ENCODE results near the gene EFNB2. TPM values are rescaled to one million over a fixed set of nuclear protein-coding genes. Genes with fewer than 3 reads are reported as not detected.

Gene EFNB2
- total and polyA plus RNA-seq, 2 donors from 2014 or later, result 12.7 to 32.8 TPM

DNA sequence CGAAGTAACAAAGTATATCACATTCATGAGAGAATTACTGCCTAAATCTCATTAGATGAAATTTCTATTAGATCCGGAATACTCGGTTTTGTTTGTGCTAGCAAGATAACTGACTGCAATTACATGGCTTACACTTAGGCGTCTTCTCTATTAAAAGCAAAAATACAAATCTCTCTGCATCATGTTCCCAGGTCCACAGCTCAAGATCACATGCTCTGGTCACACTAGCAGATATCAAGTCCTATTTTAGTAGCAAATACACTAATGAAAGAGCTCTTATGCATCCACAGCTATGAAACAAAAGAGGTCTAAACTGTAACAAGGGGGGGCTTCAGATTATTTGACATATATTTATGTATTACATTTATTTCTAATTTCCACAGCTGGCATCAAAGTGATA lies 53.5 kb downstream of the EFNB2 start:
- no peaks in the 10 kb centered on the region for H3K36me3 ChIP-seq (ENCODE audit: control insufficient read depth in 2 of 3, insufficient read depth in 3 of 3, low read length in 3 of 3)
- no peaks in the 10 kb centered on the region for H3K27me3 ChIP-seq (ENCODE audit: control insufficient read depth, insufficient read depth, low read length)
- H3K4me3 ChIP-seq (ENCODE audit: low read length in 3 of 3), result no peak overlapping the region
- H3K4me1 ChIP-seq (ENCODE audit: control insufficient read depth in 2 of 3, insufficient read depth in 2 of 3, low read depth in 1 of 3, low read length in 3 of 3), result no peaks in the 10 kb centered on the region
- no peak overlapping the region for H3K9ac ChIP-seq (ENCODE audit: low read length in 3 of 3)
- H3K27ac ChIP-seq (ENCODE audit: low read depth in 2 of 2, low read length in 2 of 2), result no peak overlapping the region
- H3K9me3 ChIP-seq (ENCODE audit: control insufficient read depth in 2 of 3, insufficient read depth in 1 of 3, low read length in 3 of 3), result no peaks in the 10 kb centered on the region
- intact Hi-C loops (cut with DNase I), result no loop called here
- TF ChIP-seq, protein P1, sequence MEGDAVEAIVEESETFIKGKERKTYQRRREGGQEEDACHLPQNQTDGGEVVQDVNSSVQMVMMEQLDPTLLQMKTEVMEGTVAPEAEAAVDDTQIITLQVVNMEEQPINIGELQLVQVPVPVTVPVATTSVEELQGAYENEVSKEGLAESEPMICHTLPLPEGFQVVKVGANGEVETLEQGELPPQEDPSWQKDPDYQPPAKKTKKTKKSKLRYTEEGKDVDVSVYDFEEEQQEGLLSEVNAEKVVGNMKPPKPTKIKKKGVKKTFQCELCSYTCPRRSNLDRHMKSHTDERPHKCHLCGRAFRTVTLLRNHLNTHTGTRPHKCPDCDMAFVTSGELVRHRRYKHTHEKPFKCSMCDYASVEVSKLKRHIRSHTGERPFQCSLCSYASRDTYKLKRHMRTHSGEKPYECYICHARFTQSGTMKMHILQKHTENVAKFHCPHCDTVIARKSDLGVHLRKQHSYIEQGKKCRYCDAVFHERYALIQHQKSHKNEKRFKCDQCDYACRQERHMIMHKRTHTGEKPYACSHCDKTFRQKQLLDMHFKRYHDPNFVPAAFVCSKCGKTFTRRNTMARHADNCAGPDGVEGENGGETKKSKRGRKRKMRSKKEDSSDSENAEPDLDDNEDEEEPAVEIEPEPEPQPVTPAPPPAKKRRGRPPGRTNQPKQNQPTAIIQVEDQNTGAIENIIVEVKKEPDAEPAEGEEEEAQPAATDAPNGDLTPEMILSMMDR (IDR thresholded peaks at IDR 0.05; ENCODE audit: borderline replicate concordance, extremely low read depth, insufficient read depth), result no peak
- no peak for FAIRE-seq
- DNase-seq, result no peak

DNA sequence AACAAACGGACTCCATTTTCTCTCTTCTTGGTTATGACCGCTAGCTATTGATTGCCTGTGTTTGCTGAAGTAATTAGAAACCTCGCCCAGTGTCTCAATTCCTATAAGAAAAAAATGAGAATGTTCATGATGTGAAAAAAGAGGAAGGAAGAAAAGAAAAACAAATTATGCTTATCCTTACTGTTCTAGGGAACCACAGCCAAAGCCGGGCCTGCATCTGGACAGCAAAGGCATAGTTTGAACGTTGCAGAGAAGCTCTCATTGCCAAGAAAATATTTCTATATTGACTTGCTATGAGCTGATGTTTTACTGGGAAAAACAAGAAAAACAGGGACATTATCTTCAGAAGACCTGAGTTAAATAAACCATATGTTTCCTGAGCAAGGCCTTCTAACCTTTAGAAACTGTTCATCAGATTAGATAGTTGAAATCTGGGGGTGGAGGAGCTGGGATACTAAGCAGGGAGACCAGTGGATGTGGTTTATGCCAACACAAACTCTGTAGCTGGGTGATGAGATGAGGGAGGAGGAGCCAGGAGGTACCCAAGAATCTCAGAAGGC lies 55.0 kb downstream of the EFNB2 start:
- DNase-seq, result no peak
- no peak overlapping the region for H3K4me3 ChIP-seq (ENCODE audit: low read length in 3 of 3)
- no peaks in the 10 kb centered on the region for H3K4me1 ChIP-seq (ENCODE audit: control insufficient read depth in 2 of 3, insufficient read depth in 2 of 3, low read depth in 1 of 3, low read length in 3 of 3)
- H3K9ac ChIP-seq (ENCODE audit: low read length in 3 of 3), result no peak overlapping the region
- FAIRE-seq, result no peak
- H3K27me3 ChIP-seq (ENCODE audit: control insufficient read depth, insufficient read depth, low read length), result no peaks in the 10 kb centered on the region
- H3K36me3 ChIP-seq (ENCODE audit: control insufficient read depth in 2 of 3, insufficient read depth in 3 of 3, low read length in 3 of 3), result no peaks in the 10 kb centered on the region
- H3K9me3 ChIP-seq (ENCODE audit: control insufficient read depth in 2 of 3, insufficient read depth in 1 of 3, low read length in 3 of 3), result no peaks in the 10 kb centered on the region
- no peak overlapping the region for H3K27ac ChIP-seq (ENCODE audit: low read depth in 2 of 2, low read length in 2 of 2)
- intact Hi-C loops (cut with DNase I), result no loop called here
- TF ChIP-seq, protein P1 (IDR thresholded peaks at IDR 0.05; ENCODE audit: borderline replicate concordance, extremely low read depth, insufficient read depth), result no peak

DNA sequence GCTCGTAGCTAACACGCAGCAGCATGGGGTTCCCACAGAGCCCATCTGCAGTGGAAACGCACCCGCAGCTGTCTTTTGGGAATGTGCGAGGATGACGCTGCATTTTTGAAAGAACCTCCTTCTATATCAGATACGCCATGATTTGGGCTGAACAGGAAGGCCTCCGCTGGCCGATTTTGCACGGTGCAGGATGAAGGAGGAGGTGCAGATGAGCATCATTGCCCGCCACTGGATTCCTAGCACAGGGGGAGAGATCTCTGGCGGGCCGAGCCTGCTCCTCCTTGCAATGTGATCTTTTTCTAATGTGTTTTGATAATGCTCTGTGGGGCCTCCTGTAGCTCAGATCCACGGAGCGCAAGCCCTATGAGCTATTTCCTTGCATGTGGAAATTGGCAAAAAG lies 55.5 kb downstream of the EFNB2 start:
- DNase-seq (no peak), FAIRE-seq (no peak)
- Histone ChIP-seq H3K27ac (ENCODE audit: low read depth in 2 of 2, low read length in 2 of 2) (no peak overlapping the region), H3K9me3 (ENCODE audit: control insufficient read depth in 2 of 3, insufficient read depth in 1 of 3, low read length in 3 of 3) (no peaks in the 10 kb centered on the region), H3K9ac (ENCODE audit: low read length in 3 of 3) (no peak overlapping the region), H3K4me3 (ENCODE audit: low read length in 3 of 3) (no peak overlapping the region), H3K4me1 (ENCODE audit: control insufficient read depth in 2 of 3, insufficient read depth in 2 of 3, low read depth in 1 of 3, low read length in 3 of 3) (no peaks in the 10 kb centered on the region), H3K27me3 (ENCODE audit: control insufficient read depth, insufficient read depth, low read length) (no peaks in the 10 kb centered on the region), H3K36me3 (ENCODE audit: control insufficient read depth in 2 of 3, insufficient read depth in 3 of 3, low read length in 3 of 3) (no peaks in the 10 kb centered on the region)
- intact Hi-C loops (cut with DNase I), result no loop called here
- TF ChIP-seq, protein P1 (IDR thresholded peaks at IDR 0.05; ENCODE audit: borderline replicate concordance, extremely low read depth, insufficient read depth), result no peak

DNA sequence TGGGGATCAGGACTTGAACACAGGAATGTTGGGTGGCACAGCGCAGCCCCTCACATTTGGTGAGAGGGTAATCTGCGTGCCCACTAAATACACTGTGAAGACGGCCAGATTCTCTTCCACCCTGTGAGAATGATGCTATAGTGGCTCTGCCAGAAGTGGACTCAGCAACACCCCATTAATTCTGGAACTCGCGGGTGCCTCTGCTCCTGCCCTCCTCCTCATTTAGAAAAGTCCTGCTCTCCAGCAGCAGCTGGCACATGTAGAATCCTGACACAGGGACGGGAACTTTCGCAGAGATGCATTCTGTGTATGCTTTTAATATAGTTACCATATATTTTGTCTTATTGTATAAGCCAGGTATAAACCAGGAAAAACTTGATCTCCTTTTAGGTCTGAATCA lies 57.3 kb downstream of the EFNB2 start:
- Histone ChIP-seq H3K4me3 (ENCODE audit: low read length in 3 of 3) (no peak overlapping the region), H3K9me3 (ENCODE audit: control insufficient read depth in 2 of 3, insufficient read depth in 1 of 3, low read length in 3 of 3) (no peaks in the 10 kb centered on the region), H3K36me3 (ENCODE audit: control insufficient read depth in 2 of 3, insufficient read depth in 3 of 3, low read length in 3 of 3) (no peaks in the 10 kb centered on the region), H3K27ac (ENCODE audit: low read depth in 2 of 2, low read length in 2 of 2) (no peak overlapping the region), H3K4me1 (ENCODE audit: control insufficient read depth in 2 of 3, insufficient read depth in 2 of 3, low read depth in 1 of 3, low read length in 3 of 3) (no peaks in the 10 kb centered on the region), H3K27me3 (ENCODE audit: control insufficient read depth, insufficient read depth, low read length) (no peaks in the 10 kb centered on the region), H3K9ac (ENCODE audit: low read length in 3 of 3) (no peak overlapping the region)
- DNase-seq (peak in 3 of 5 donors; percentile 49 to 65 (median 54)), FAIRE-seq (no peak)
- TF ChIP-seq, protein P1 (IDR thresholded peaks at IDR 0.05; ENCODE audit: borderline replicate concordance, extremely low read depth, insufficient read depth), result no peak
- intact Hi-C loops (cut with DNase I), result no loop called here
